GM19397 (cell line): ENCODE measurements around the gene IGFN1.
"Not testable (repeated sequence)": the region's sequence is repeated elsewhere in the genome, so short reads cannot be mapped to it uniquely, and the experiment has no call there.

ENCODE experiments used
- ATAC-seq: cut with Tn5 transposase; IDR thresholded peaks from one replicate; pipeline ENCODE4 v1.9.1; 2021; ENCODE audit warnings: mild to moderate bottlenecking, moderate library complexity; ENCODE audit not compliant: unreplicated experiment

IGFN1 gene

GRCh38 chr1:201163036-201163435 lies 27.6 kb upstream of the IGFN1 start:
- ATAC-seq = not testable (repeated sequence)

- ATAC-seq = no peak
Measured at GRCh38 chr1:201163707-201164106, 26.9 kb upstream of the IGFN1 start.

GRCh38 chr1:201164645-201165044 lies 26.0 kb upstream of the IGFN1 start:
- no peak for ATAC-seq

DNA sequence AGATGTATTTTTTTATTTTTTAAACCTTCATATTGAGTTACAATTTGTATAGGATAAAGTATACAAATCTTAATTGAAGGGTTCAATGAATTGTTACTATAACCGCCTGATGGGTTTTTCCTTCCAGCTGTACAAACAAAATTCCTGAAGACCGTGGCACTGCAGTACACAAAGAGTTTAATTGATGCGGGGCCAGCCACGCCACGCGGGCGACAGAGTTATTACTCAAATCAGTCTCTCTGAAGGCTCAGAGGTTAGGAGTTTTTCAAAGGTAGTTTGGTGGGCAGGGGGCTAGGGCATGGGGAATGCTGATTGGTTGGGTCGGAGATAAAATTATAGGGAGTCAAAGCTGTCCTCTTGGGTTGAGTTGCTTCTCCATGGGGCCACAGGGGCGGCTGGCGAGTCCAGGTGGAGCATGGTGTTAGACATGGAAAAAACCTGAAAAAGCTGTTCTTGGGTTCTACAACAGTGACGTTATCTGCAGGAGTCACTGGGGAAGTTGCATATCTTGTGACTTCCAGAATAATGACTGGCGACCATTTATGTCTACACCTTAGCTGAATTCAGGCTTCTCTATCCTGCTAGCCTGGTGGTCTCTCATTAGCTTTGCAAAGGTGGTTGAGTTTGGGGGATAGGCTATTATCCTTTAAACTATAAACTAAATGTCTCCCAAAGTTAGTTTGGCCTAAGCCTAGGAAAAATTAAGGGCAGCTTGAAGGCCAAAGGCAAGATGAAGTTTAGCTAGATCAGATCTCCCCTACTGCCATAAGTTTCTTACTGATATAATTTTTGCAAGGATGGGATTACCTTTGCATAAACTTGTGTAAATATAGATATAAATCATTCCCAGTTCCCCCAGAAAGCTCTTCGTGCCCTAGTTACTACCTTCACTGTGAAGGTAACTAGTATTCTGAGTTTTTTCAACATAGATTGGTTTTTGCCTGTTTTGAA lies 23.3 kb upstream of the IGFN1 start:
- no peak for ATAC-seq

DNA sequence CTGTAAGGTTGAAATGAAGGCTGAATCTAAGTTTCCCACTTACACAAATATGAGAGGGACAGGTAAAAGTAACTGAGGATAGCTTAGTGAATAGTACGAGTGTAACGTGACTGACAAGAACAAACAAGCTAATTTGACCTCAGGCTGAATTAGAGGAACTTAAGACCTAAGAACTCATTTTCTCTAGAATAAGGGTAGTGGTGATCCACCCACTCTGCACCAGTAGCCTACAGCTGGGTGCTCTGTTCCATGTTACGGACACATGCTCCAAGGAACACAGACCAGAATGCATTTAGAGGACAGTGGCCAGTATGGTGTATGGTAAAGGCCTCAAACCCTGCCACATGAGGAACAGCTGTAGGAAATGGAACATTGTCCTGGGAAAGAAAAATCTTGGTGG lies 21.4 kb upstream of the IGFN1 start:
- ATAC-seq = no peak

DNA sequence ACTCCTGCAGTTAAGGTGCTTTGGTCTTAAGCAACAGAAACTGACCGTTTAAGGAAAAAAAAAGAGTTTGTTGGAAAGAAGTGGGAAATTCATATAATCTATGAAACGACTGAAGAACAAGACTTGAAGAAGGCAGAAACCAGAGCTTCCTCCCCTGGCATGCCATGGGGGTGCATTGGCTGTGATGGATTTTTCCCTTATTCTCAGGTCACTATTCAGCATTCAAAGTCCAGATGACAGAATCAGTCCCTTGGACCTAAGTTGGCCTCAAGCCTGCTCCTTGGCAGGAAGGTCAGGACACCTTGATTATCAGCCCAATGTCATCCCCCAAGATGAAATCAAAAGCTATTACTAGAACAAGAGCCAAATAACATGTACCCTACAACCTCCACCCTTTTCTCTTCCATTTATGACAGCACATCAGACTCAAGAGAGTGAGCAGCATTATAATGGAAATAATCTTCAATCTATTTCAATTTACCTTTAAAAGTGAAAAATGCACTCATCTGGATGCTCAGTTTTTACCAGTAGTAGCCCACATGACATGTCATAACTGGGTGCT lies 20.6 kb upstream of the IGFN1 start:
- ATAC-seq = no peak

DNA sequence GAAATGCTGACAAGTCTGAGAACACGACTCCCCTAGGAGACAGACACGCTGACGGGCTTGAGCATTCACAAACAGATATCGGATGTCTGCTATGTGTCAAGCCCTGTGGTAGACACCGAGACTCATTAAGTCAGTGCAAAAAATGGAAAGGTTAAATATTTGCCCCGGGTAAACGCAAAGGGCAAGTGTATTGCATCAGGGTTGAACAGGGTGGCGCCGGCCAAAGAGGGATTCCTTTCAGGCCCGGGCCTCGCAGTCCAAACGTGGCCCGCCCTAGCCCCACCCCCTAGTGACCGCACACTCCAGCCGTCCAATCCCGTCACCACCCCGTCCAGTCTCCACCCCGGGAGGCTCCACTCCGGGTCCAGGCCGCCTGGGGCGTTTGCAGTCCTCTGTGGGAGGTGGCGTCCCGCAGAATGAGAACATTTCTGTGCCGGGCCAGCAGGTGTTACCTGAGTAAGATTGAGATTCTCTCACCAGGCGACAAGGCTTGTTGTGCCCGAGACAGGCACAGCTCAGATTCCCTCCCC lies 20.0 kb upstream of the IGFN1 start:
- peak; percentile 96 for ATAC-seq

DNA sequence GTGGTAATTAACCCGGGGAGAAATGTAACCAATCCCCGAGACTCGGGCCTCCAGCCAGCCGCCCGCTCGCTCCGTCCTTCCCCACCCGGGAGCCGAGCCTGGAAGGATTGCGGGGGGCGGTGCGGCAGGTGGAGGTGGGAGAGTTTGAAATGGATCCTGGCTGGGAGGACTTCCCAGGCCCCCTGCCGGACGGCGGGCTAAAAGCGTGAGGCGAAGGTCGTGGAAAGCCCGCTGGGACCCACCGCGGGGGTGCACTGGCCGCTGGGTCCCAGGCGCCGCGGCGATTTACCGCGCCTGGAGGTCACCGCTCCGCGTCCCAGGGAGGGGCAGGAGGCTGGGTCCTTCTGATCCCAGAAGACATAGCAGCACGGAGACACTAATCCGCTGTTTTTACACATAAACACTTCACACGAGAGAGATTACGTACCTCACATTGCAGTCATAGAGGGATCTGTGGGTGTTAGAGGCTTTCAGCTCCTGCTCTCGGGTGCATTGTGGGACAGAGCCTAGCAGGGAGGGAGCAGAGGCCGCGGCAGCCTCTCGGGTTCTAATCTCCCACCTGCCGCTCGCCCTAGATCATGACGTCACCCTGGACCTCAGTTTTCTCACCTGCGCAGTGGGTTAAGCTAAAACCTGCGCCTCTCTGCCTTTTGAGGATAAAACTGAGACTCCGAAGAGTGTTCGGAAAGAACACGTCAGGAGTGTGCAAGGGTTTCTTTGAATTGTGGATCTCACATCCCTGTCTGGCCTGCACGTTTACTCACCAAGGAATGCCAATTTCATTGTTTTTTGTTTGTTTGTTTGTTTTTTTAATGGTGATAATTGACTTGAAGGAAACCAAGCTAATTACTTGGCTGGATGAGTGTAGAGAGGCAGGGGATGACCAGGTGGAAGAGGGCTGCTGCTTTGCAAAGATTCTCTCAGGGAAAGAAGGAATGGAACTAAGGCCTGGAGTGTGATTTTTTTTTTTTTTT lies 19.3 kb upstream of the IGFN1 start:
- peak; percentile 38 for ATAC-seq

GRCh38 chr1:201172326-201172725 lies 18.3 kb upstream of the IGFN1 start:
- no peak for ATAC-seq

DNA sequence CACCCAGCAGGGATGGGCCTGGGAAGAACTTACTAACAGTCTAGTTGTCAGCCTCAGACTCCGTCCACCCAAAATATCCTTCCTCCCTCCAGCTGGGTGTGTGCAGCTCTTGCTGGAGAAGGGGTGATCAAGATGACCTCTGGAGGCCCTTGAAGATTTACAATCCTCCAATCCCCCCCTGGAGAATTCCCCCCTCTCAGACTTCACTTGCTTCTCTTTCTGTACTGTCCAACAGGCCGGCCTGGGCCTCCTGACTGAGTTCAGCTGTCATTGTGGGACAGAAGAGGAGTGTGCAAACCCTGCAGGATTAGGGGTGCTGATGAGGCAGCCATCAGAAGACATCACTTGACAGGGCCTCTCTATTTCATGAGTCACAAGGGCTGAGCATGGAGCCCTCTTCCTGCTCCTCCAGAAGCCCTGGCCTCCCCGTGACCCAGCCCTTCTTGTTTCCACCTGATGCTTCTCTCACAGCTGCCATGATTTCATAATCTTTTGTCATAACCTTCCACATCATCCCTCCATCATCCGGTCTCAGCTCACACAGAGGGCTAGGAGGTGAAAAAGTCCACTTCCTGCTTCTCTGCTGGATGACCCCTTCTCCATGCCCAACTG lies 17.5 kb upstream of the IGFN1 start:
- no peak for ATAC-seq

DNA sequence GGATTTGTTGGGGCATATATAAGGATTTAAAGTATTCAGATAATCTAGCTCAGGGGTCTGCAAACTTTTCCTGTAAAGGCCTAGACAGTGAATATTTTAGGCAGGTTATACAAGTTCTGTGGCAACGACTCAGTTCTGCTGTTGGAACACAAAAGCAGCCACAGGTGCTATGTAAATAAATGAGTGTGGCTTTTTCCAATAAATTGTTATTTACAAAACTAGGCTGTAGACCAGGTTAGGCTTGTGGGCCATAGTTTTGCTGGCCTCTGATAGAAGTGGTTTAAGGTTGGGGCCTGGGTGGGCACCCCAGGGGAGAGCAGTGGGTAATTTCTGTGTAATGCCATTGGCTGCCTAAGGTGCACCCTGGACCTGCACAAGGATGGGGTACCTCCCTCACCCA lies 16.9 kb upstream of the IGFN1 start:
- ATAC-seq = no peak

DNA sequence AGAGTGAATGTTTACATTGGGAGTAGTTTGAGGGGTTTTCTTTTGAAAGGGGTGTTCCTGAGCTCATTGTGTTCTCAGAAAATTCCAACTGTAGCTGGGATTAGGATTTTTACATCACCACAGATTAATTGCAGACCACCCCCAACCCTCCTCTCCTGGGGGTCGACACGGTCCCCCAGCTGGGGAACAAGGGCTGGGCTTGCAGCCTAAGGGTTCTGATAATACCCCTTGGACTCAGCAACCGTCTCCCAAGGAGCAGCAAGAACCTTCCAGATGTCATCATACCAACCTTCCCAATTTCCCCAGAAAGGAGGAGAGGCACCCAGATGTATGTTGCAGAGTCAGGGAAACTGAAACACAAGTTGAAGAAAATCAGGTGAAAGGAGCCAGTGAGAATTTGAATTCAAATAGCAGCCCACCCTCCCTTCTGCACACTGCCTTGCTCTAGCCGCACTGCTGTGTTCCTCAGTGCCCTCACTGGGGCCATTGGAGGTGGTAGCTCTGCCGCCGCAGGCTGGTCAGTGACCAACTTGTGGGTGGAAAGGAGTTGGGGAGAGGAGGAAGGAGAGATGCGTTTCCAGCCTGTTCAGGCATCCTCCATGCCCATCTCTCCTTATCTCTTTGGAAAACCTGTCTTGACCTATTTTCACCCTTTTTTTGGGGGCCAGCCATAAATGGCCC lies 14.7 kb upstream of the IGFN1 start:
- ATAC-seq = no peak

GRCh38 chr1:201176940-201177339 lies 13.7 kb upstream of the IGFN1 start:
- ATAC-seq = no peak

DNA sequence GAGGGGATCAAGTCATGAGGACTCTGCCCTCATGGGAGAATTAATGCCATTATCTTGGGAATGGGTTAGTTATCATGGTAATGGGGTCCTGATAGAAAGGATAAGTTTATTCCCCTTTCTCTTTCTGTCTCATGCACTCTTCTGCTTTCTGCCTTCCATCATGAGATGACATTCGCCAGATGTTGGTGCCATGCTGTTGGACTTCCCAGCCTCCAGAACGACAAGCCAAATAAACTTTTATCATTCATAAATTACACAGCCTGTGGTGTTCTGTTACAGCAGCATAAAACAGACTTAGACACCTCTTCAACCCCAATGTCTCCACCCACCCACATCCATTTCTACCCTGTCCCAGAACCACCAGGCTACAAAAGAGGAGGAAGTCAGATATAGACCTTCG lies 11.9 kb upstream of the IGFN1 start:
- no peak for ATAC-seq

DNA sequence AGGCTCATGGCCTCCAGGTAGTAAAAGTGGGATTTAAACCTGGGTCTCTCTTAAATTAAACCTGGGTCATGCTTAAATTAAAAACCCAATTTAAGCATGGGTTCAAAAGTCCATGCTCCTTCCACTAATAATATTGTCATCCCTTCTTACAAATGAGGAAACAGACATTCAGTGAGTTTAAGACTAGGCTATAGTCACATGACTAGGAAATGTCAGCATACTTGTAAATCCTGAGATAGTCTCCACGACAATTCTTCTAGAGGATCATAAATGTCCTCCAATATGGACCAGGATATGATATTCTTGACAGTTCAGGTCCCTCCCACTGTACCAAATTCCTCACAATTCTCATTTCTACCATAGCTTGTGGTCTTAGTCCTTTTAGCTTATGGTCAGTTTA lies 10.5 kb upstream of the IGFN1 start:
- ATAC-seq = no peak

DNA sequence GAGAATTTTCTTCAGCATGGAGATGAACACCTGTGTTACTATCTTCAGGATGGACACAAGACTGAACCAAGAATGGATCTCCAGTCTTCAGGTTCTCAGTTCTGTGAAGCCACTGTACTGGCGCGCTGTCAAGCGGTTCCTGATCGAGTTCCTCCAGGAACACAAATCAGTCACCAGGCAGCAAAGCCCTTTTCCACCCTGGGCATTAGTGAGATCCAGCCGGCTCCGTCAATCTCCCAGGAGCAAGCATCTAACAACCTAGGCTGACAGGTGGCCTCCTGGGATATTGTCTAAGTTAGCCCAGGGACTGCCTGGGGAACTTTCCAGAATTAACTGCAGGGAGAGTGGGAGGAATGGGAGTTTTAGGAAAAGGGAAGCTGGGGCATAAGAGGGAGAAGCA lies 9.7 kb upstream of the IGFN1 start:
- ATAC-seq = no peak

DNA sequence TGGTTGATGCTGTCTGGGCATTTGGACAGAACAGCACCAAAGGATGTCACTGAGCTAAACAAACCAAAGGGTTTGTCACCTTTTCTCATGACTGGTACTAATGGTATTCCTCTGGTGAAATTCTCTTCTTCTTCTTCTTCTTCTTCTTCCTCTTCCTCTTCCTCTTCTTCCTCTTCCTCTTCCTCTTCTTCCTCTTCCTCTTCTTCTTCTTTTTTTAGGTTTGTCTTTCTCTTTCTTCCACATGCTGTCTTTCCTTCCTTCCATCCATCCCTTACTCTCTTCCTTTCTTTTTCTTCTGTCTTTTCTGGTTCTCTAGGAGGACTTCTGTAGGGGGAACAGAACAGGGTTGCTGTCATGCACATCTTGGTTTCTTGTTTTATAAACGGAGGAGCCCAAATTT lies 9.3 kb upstream of the IGFN1 start:
- ATAC-seq = no peak

GRCh38 chr1:201181726-201182125 lies 8.9 kb upstream of the IGFN1 start:
- no peak for ATAC-seq

- ATAC-seq = no peak
Measured at GRCh38 chr1:201183209-201183608, 7.4 kb upstream of the IGFN1 start.

DNA sequence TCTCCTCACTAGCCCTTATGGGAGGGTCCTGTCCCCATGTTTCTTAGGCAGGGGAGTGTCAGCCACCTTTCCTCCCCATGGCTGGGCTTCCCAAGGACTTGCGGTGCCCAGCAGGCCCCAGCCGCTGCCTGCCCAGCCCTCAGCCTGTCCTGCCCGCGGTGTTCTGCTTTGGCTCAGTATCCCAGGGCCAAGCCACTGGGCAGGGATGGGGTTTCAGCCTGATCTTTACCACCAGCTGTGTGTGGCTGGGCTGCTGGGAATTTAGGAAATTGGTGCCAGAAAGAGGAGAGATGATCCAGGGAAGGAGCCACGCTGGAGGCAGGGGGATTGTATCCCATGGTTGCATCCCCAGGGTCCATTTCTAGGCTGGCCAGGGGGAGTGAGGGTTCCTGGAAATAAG lies 6.9 kb upstream of the IGFN1 start:
- no peak for ATAC-seq
